Fibroblast of villous mesenchyme (primary cell): ENCODE data around the gene EIF4G3. TPM values are rescaled to one million over a fixed set of nuclear protein-coding genes. Genes with fewer than 3 reads are reported as not detected.
A peak's percentile ranks its signal among the peaks of the same experiment; 100 is the strongest.

Source experiments
- DNase-seq: peaks from one replicate; pipeline ENCODE4 v3.0.0-alpha.2; 2010; ENCODE audit warnings: low read depth
- H3K4me3 ChIP-seq: 2 replicates; pipeline ENCODE4 v1.5.1; 2011; ENCODE audit warnings: low read depth, mild to moderate bottlenecking, low read length
- small RNA-seq: library from RNA; depleted of rRNA; stranded (forward); fragments of <200 nt; gene quantifications from one replicate; pipeline ENCODE3, GENCODE V24; 2012
- total RNA-seq: library from RNA; depleted of rRNA; stranded (reverse); fragments of >200 nt; gene quantifications from 2 replicates; pipeline ENCODE4 v1.2.3, GENCODE V29; 2012
- TF ChIP-seq, protein P1 (sequence below): IDR thresholded peaks from 2 replicates; pipeline ENCODE4 v1.5.1; 2012; ENCODE audit warnings: low read depth, mild to moderate bottlenecking, low read length; ENCODE audit not compliant: insufficient read depth

The EIF4G3 gene
- total RNA-seq, 1 donor = 66.5 TPM

DNA sequence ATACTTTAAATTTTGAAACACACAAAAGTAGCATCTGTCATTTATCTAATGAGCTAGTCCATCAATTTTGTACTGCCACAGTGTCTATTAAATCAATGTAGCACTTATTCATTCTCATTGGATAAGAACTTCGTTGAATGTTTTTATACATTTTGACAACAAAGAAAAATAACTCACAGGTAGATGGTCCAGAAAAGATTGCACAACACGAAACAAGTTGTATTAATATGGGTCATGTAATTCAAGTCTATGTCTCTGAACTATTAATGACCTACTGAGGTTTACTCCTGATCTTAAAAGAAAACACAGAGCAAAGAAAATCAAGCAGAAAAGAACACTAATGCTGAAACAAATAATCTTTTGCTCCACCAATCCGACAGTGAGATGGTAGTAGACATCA is 404.9 kb downstream of the EIF4G3 start:
- TF ChIP-seq, protein P1, sequence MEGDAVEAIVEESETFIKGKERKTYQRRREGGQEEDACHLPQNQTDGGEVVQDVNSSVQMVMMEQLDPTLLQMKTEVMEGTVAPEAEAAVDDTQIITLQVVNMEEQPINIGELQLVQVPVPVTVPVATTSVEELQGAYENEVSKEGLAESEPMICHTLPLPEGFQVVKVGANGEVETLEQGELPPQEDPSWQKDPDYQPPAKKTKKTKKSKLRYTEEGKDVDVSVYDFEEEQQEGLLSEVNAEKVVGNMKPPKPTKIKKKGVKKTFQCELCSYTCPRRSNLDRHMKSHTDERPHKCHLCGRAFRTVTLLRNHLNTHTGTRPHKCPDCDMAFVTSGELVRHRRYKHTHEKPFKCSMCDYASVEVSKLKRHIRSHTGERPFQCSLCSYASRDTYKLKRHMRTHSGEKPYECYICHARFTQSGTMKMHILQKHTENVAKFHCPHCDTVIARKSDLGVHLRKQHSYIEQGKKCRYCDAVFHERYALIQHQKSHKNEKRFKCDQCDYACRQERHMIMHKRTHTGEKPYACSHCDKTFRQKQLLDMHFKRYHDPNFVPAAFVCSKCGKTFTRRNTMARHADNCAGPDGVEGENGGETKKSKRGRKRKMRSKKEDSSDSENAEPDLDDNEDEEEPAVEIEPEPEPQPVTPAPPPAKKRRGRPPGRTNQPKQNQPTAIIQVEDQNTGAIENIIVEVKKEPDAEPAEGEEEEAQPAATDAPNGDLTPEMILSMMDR = no peak
- H3K4me3 ChIP-seq = no peak overlapping the region
- DNase-seq = no peak

DNA sequence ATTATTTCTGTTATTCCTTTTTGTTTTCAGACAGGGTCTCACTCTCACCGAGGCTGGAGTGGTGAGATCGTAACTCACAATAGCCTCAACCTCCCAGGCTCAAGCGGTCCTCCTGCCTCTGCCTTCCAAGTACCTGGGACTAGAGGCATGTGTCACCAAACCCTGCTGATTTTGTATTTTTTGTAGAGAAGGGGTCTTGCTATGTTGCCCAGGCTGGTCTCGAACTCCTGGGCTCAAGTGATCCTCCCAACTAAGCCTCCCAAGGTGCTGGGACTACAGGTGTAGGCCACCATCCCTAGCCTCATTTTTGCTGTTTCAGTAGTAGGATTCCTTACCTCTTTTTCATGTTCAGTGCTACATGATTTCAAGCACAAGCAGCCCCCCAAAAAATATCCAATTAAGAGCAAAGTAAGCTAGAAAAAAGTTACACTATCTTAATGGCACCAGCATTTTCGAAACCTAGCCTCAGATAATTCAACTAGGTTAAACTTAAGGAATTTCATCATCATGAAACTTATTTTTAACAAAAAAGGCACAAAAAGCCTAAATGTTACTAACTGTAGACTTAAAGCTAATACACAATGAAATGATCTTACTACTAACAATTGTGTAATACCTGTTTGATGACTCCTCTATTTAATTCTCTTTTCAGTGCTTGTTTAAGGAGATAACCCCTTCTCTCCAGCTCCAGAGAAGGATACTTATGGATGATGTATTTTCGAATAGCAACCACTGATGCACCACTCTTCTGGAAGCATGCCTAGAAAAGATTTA is 406.2 kb downstream of the EIF4G3 start:
- H3K4me3 ChIP-seq = no peak overlapping the region
- no peak for DNase-seq
- TF ChIP-seq, protein P1 = no peak

DNA sequence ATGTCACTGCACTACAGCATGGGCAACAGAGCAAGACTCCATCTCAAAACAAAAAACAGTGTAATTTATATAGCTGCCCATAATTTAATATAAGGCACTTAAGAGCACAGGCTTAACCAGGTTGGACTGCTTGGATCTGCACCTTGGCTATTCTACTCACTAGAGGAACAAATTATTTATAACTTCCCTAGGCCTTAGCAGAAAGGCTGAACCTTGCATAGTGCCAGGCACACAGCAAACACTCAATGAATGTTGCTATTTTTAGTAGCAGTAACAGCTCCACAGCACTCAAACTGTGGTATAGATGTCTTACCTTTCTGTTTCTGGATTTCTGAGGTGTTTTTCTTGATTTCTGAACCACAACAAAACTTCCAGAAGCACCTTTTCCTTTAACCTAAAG is 409.4 kb downstream of the EIF4G3 start:
- H3K4me3 ChIP-seq = no peak overlapping the region
- DNase-seq = no peak

DNA sequence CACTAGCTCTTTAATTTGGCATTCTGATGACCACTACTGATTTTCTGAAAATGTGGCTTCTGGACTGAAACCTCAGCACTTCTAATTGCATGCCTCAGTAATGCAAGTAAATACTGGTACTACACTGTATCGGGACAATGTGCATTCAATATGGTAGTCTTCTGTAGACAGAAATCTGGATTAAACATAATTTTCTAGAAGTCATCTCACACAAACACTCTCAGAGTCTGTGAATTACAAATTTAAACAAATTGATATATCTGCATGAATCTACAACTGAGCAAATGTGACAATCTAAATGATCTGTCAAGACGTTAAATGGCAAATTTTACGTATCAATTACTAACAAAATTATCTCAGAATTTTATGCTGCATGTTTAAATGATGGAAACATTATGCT is 413.3 kb downstream of the EIF4G3 start:
- TF ChIP-seq, protein P1 = no peak
- no peak overlapping the region for H3K4me3 ChIP-seq
- no peak for DNase-seq

More for the DNA sequence above, 409.4 kb downstream of the EIF4G3 start:
- TF ChIP-seq, protein P1 = no peak

DNA sequence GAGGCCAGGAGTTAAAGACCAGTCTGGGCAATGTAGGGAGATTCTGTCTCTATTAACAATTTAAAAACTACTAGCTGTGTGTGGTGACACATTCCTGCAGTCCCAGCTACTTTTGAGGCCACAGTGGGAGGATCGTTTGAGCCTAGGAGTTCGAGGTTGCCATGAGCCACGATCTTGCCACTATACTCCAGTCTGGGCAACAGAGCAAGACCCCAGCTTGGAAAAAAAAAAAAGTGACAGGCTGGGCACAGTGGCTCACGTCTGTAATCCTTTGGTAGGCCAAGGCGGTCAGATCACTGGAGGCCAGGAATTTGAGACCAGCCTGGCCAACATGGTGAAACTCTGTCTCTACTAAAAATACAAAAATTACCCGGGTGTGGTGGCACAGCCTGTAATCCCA is 416.4 kb downstream of the EIF4G3 start:
- DNase-seq = no peak
- no peak overlapping the region for H3K4me3 ChIP-seq
- TF ChIP-seq, protein P1 = no peak

Small RNAs within 50 kb of the gene (small RNA-seq; reads per million reads assigned to genes)
- gene AL627311.1 (not detected), gene MIR1256 (0.94 reads per million, percentile 7 among the genes with 10 or more reads in this experiment), gene RNU7-200P (not detected)

Other genes starting within 250 kb of the EIF4G3 start
- 127 and 141 TPM in 2 replicates for gene ECE1, start 113.6 kb upstream of the EIF4G3 start, total RNA-seq